NCI-H2081 treated with DMSO at 0.1 percent for 48 hours (cell line): Measurements from ENCODE around the gene VPS29.
"Not testable (repeated sequence)": the region's sequence is repeated elsewhere in the genome, so short reads cannot be mapped to it uniquely, and the experiment has no call there.

ENCODE experiments used
- DNase-seq: peaks from one replicate; lab custom pipeline; 2025; lab: John Stamatoyannopoulos, UW

VPS29 gene

GRCh38 chr12:110520876-110521712 lies 19.2 kb upstream of the VPS29 start:
- DNase-seq = not testable (repeated sequence)

- not testable (repeated sequence) for DNase-seq
These were observed 16.1 kb upstream of the VPS29 start for GRCh38 chr12:110518014-110518413.

- no peak for DNase-seq
These were observed 15.1 kb upstream of the VPS29 start for GRCh38 chr12:110516995-110517394.

GRCh38 chr12:110514363-110514762 lies 12.5 kb upstream of the VPS29 start:
- no peak for DNase-seq

- DNase-seq = no peak
These were observed 11.9 kb upstream of the VPS29 start for GRCh38 chr12:110513842-110514241.

GRCh38 chr12:110508071-110508586 lies 6.2 kb upstream of the VPS29 start:
- DNase-seq = no peak

GRCh38 chr12:110505332-110505731 lies 3.4 kb upstream of the VPS29 start:
- DNase-seq = no peak

GRCh38 chr12:110503432-110503831 lies 1.5 kb upstream of the VPS29 start:
- DNase-seq = no peak

GRCh38 chr12:110501399-110501751 lies 536 bp downstream of the VPS29 start:
- no peak for DNase-seq

- DNase-seq = no peak
These were observed 2.8 kb downstream of the VPS29 start for GRCh38 chr12:110498984-110499706.

GRCh38 chr12:110475426-110475825 lies 26.5 kb downstream of the VPS29 start:
- DNase-seq = no peak

- DNase-seq = peak; percentile 93
These were observed 33.5 kb downstream of the VPS29 start, which contains the start of the genes FAM216A and GPN3 for GRCh38 chr12:110468214-110469048. Gene FAM216A, plus strand, starts transcription at chr12:110468845. Its CDS starts 31 bp downstream, at chr12:110468876. Gene GPN3, minus strand, starts transcription at chr12:110468257. Its CDS starts 54 bp downstream, at chr12:110468203.

- DNase-seq = no peak
These were observed 34.1 kb downstream of the VPS29 start for GRCh38 chr12:110467847-110468213.

- no peak for DNase-seq
These were observed 35.1 kb downstream of the VPS29 start for GRCh38 chr12:110466791-110467190.

GRCh38 chr12:110465765-110466164 lies 36.1 kb downstream of the VPS29 start:
- not testable (repeated sequence) for DNase-seq

- no peak for DNase-seq
These were observed 36.9 kb downstream of the VPS29 start for GRCh38 chr12:110465024-110465423.

- DNase-seq = not testable (repeated sequence)
These were observed 40.7 kb downstream of the VPS29 start for GRCh38 chr12:110461189-110461588.

- DNase-seq = no peak
These were observed 43.2 kb downstream of the VPS29 start for GRCh38 chr12:110458756-110459155.

- DNase-seq = no peak
These were observed 48.2 kb downstream of the VPS29 start for GRCh38 chr12:110453569-110454296.

GRCh38 chr12:110451263-110451662 lies 50.6 kb downstream of the VPS29 start:
- DNase-seq = no peak

GRCh38 chr12:110449799-110450497 lies 52.0 kb downstream of the VPS29 start, which contains the start of gene ARPC3:
Gene ARPC3, minus strand, starts transcription at chr12:110450337. Its CDS starts 77 bp downstream, at chr12:110450260.
- DNase-seq = peak; percentile 85
